Trophoblast cell (in vitro differentiated cells and primary cell): ENCODE results near the gene SLC16A9.

Experiments used
- DNase-seq, 2 donors: peaks; one replicate each; pipeline ENCODE4 v3.0.0-alpha.2; 2016
- H2AFZ ChIP-seq: 2 replicates; pipeline ENCODE4 v1.6.1; 2013; ENCODE audit warnings: low read length, moderate library complexity, mild to moderate bottlenecking; ENCODE audit not compliant: insufficient read depth, poor library complexity
- H2AK5ac ChIP-seq: 2 replicates; pipeline ENCODE4 v1.6.1; 2013; ENCODE audit warnings: mild to moderate bottlenecking, low read length
- H2BK120ac ChIP-seq: 2 replicates; pipeline ENCODE4 v1.6.1; 2013; ENCODE audit warnings: low read length, mild to moderate bottlenecking, moderate library complexity; ENCODE audit not compliant: insufficient read depth, poor library complexity
- H2BK12ac ChIP-seq: 2 replicates; pipeline ENCODE4 v1.6.1; 2013; ENCODE audit warnings: mild to moderate bottlenecking, low read length, moderate library complexity
- H2BK5ac ChIP-seq: 2 replicates; pipeline ENCODE4 v1.6.1; 2013; ENCODE audit warnings: low read length, low read depth, moderate library complexity, mild to moderate bottlenecking; ENCODE audit not compliant: poor library complexity
- H3K14ac ChIP-seq: 2 replicates; pipeline ENCODE4 v1.6.1; 2013; ENCODE audit warnings: mild to moderate bottlenecking, low read length
- H3K18ac ChIP-seq: 2 replicates; pipeline ENCODE4 v1.6.1; 2013; ENCODE audit warnings: mild to moderate bottlenecking, low read length
- H3K23ac ChIP-seq: 2 replicates; pipeline ENCODE4 v1.6.1; 2013; ENCODE audit warnings: low read length
- H3K27ac ChIP-seq: 2 replicates; pipeline ENCODE4 v1.5.1; 2013; ENCODE audit warnings: low read depth, mild to moderate bottlenecking, inconsistent platforms, low read length, moderate library complexity
- H3K27me3 ChIP-seq: 2 replicates; pipeline ENCODE4 v1.6.1; 2013; ENCODE audit warnings: inconsistent platforms, mild to moderate bottlenecking, low read length, moderate library complexity; ENCODE audit not compliant: insufficient read depth
- H3K36me3 ChIP-seq, 2 experiments: 1 replicate in 1 of 2; 2 replicates in 1 of 2; pipeline ENCODE4 v1.6.1; 2013; ENCODE audit warnings: low read length in 2 of 2, mild to moderate bottlenecking in 2 of 2, moderate library complexity in 1 of 2; ENCODE audit not compliant: insufficient read depth in 2 of 2, control insufficient read depth in 1 of 2
- H3K4ac ChIP-seq: 2 replicates; pipeline ENCODE4 v1.6.1; 2013; ENCODE audit warnings: low read depth, mild to moderate bottlenecking, low read length, moderate library complexity
- H3K4me1 ChIP-seq, 2 experiments: 1 replicate in 1 of 2; 2 replicates in 1 of 2; pipeline ENCODE4 v1.6.1; 2013; ENCODE audit warnings: low read length in 2 of 2, mild to moderate bottlenecking in 2 of 2, moderate library complexity in 1 of 2; ENCODE audit not compliant: insufficient read depth in 2 of 2, control insufficient read depth in 1 of 2
- H3K4me2 ChIP-seq: 2 replicates; pipeline ENCODE4 v1.6.1; 2013; ENCODE audit warnings: inconsistent platforms, mild to moderate bottlenecking, low read length, moderate library complexity
- H3K4me3 ChIP-seq: 2 replicates; pipeline ENCODE4 v1.5.1; 2013; ENCODE audit warnings: mild to moderate bottlenecking, low read depth, low read length, inconsistent platforms
- H3K79me1 ChIP-seq: one replicate; pipeline ENCODE4 v1.6.1; 2013; ENCODE audit warnings: low read length
- H3K79me2 ChIP-seq: 2 replicates; pipeline ENCODE4 v1.6.1; 2013; ENCODE audit warnings: low read length, mild to moderate bottlenecking; ENCODE audit not compliant: control insufficient read depth, insufficient read depth, poor library complexity
- H3K9ac ChIP-seq: 2 replicates; pipeline ENCODE4 v1.6.1; 2013; ENCODE audit warnings: mild to moderate bottlenecking, low read length
- H3K9me3 ChIP-seq: 2 replicates; pipeline ENCODE4 v1.6.1; 2013; ENCODE audit warnings: low read depth, mild to moderate bottlenecking, control low read depth, inconsistent platforms, low read length; ENCODE audit not compliant: insufficient read depth
- H4K12ac ChIP-seq: 2 replicates; pipeline ENCODE4 v1.6.1; 2013; ENCODE audit warnings: low read depth, mild to moderate bottlenecking, low read length, moderate library complexity
- H4K8ac ChIP-seq: 2 replicates; pipeline ENCODE4 v1.6.1; 2013; ENCODE audit warnings: low read depth, mild to moderate bottlenecking, low read length, moderate library complexity
- H4K91ac ChIP-seq: one replicate; pipeline ENCODE4 v1.6.1; 2013; ENCODE audit warnings: low read depth, mild to moderate bottlenecking, low read length, moderate library complexity
- WGBS: extraction: QIAGEN DNeasy Blood & Tissue Kit; methylation state at CpG from one replicate; pipeline ENCODE4 v1.1.7; 2013; ENCODE audit warnings: missing lambda C conversion rate; ENCODE audit not compliant: insufficient read length, insufficient coverage; ENCODE audit errors: extremely low coverage; 5-methylcytosine and 5-hydroxymethylcytosine counted together

The SLC16A9 gene

GRCh38 chr10:59628965-59629364, 80.7 kb downstream of the SLC16A9 start:
- Histone ChIP-seq H2BK12ac (no peak overlapping the region), H4K12ac (no peak overlapping the region), H2AFZ (no peak overlapping the region), H3K4ac (no peak overlapping the region), H3K27ac (no peak overlapping the region), H3K9me3 (no peaks in the 10 kb centered on the region), H3K36me3 (no peaks in the 10 kb centered on the region), H2BK120ac (no peak overlapping the region), H3K18ac (no peak overlapping the region), H3K79me1 (no peaks in the 10 kb centered on the region), H2AK5ac (no peak overlapping the region), H3K14ac (no peak overlapping the region), H3K79me2 (no peaks in the 10 kb centered on the region), H2BK5ac (no peak overlapping the region), H3K4me2 (no peak overlapping the region), H3K4me1 (no peaks in the 10 kb centered on the region), H3K27me3 (no peaks in the 10 kb centered on the region), H3K23ac (no peak overlapping the region), H3K9ac (no peak overlapping the region), H4K91ac (no peak overlapping the region), H3K4me3 (no peak overlapping the region), H4K8ac (no peak overlapping the region)
- peak in 1 of 2 donors; percentile 24 for DNase-seq
- no CpG with 5 or more reads among the region's 4 CpGs for WGBS

- H2AK5ac ChIP-seq: no peak overlapping the region
- H3K36me3 ChIP-seq: no peaks in the 10 kb centered on the region
- H3K9ac ChIP-seq: no peak overlapping the region
- DNase-seq: no peak
- H2BK120ac ChIP-seq: no peak overlapping the region
- H3K4ac ChIP-seq: no peak overlapping the region
- H2AFZ ChIP-seq: no peak overlapping the region
- no CpG with 5 or more reads among the region's 6 CpGs for WGBS
- H3K9me3 ChIP-seq: no peaks in the 10 kb centered on the region
- no peak overlapping the region for H3K23ac ChIP-seq
- no peak overlapping the region for H2BK5ac ChIP-seq
- no peak overlapping the region for H3K4me3 ChIP-seq
- no peak overlapping the region for H3K27ac ChIP-seq
- H3K4me2 ChIP-seq: no peak overlapping the region
- no peak overlapping the region for H4K12ac ChIP-seq
- H4K8ac ChIP-seq: no peak overlapping the region
- H3K4me1 ChIP-seq: no peaks in the 10 kb centered on the region
- no peaks in the 10 kb centered on the region for H3K79me2 ChIP-seq
- no peak overlapping the region for H2BK12ac ChIP-seq
- H3K27me3 ChIP-seq: no peaks in the 10 kb centered on the region
- no peak overlapping the region for H3K18ac ChIP-seq
- no peak overlapping the region for H3K14ac ChIP-seq
- no peak overlapping the region for H4K91ac ChIP-seq
- no peaks in the 10 kb centered on the region for H3K79me1 ChIP-seq
These were observed 81.2 kb downstream of the SLC16A9 start for GRCh38 chr10:59628456-59628855.

- Histone ChIP-seq H3K18ac (no peak overlapping the region), H3K79me1 (no peaks in the 10 kb centered on the region), H4K8ac (no peak overlapping the region), H3K23ac (no peak overlapping the region), H3K14ac (no peak overlapping the region), H3K4ac (no peak overlapping the region), H2BK120ac (no peak overlapping the region), H3K4me1 (no peaks in the 10 kb centered on the region), H4K12ac (no peak overlapping the region), H3K36me3 (no peaks in the 10 kb centered on the region), H3K4me2 (no peak overlapping the region), H2BK12ac (no peak overlapping the region), H2AFZ (no peak overlapping the region), H3K9me3 (no peaks in the 10 kb centered on the region), H3K79me2 (no peaks in the 10 kb centered on the region), H3K27me3 (no peaks in the 10 kb centered on the region), H3K27ac (no peak overlapping the region), H3K9ac (no peak overlapping the region), H2AK5ac (no peak overlapping the region), H2BK5ac (no peak overlapping the region), H4K91ac (no peak overlapping the region), H3K4me3 (no peak overlapping the region)
- no CpG with 5 or more reads among the region's 4 CpGs for WGBS
- DNase-seq: peak; percentile 87 to 90
These were observed 82.2 kb downstream of the SLC16A9 start for GRCh38 chr10:59627366-59628018.

GRCh38 chr10:59626523-59626869, 83.2 kb downstream of the SLC16A9 start:
- H3K79me2 ChIP-seq: no peaks in the 10 kb centered on the region
- H3K36me3 ChIP-seq: no peaks in the 10 kb centered on the region
- H2BK120ac ChIP-seq: no peak overlapping the region
- H2BK5ac ChIP-seq: no peak overlapping the region
- no peak overlapping the region for H2BK12ac ChIP-seq
- no peaks in the 10 kb centered on the region for H3K4me1 ChIP-seq
- H3K18ac ChIP-seq: no peak overlapping the region
- no peak overlapping the region for H3K4me3 ChIP-seq
- H3K9me3 ChIP-seq: no peaks in the 10 kb centered on the region
- H2AFZ ChIP-seq: no peak overlapping the region
- no peaks in the 10 kb centered on the region for H3K27me3 ChIP-seq
- no peak overlapping the region for H3K27ac ChIP-seq
- no CpG with 5 or more reads among the region's 3 CpGs for WGBS
- H3K4ac ChIP-seq: no peak overlapping the region
- no peaks in the 10 kb centered on the region for H3K79me1 ChIP-seq
- H4K91ac ChIP-seq: no peak overlapping the region
- H4K12ac ChIP-seq: no peak overlapping the region
- H4K8ac ChIP-seq: no peak overlapping the region
- no peak overlapping the region for H3K23ac ChIP-seq
- no peak overlapping the region for H3K9ac ChIP-seq
- no peak overlapping the region for H3K4me2 ChIP-seq
- no peak overlapping the region for H3K14ac ChIP-seq
- H2AK5ac ChIP-seq: no peak overlapping the region
- DNase-seq: no peak
